Measurements from ENCODE around the gene THNSL1.
A peak's percentile ranks its signal among the peaks of the same experiment; 100 is the strongest.
"Not testable (repeated sequence)": the region's sequence is repeated elsewhere in the genome, so short reads cannot be mapped to it uniquely, and the experiment has no call there.

THNSL1 gene

DNA sequence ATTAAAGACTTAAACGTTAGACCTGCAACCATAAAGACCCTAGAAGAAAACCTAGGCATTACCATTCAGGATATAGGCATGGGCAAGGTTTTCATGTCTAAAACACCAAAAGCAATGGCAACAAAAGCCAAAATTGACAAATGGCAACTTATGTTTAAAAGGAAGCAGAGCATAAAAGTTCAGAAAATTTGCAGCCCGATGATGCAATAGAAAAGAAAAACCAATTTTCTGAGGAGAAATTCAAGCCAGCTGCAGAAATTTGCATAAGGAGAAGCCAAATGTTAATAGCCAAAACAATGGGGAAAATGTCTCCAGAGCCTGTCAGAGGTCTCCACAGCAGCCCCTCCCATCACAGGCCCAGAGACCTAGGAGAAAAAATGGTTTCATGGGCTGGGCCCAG lies 4.8 kb upstream of the THNSL1 start:
- DNase-seq: not testable (repeated sequence)

DNA sequence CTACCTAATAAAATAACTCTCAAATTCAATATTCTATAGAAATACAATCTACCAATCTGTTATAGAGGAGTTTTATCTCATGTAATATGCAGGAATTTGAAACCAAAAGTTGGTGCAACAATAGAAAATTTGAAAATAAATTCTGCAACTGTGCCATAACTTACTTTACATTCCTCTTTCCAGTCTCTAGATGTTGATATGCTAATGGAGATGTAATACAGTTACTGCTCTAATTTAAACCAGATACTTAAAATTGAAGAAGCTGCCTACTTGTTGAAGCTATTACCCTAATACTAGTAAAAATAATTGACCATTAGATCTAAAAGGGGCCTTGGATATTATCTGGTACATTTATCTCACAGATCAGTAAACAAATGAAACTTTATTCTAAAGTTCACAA lies 1.8 kb upstream of the THNSL1 start:
- DNase-seq: no peak

DNA sequence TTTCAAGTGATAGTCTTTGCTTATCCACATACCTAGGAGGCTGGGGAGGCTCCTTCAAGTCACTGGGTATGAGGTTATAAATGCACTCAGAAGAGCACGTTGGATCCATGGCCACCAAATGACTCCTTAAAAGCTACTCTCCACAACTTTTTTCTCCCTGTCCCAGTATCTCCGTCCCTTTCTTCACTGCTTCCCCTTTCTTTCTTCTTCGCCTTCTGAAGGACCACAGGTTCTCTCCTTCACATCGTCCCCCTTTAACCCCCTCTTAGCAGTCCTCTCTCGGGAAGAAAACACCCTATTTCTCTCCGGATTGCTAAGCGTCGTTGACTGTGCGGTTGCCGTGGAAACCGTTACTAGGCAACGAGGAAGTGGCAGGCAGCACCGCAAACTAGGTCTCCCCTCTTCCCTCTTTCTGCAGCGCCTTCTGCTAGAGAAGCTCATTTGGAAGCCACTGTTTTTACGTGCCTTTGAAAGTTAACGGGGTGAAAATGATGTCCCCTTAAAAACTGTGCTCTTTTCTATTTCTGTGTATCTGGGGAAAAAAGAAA lies 510 bp upstream of the THNSL1 start, which contains the start of gene ENKUR:
TSS of gene ENKUR (minus strand) at position 331 of the 548 bp plus-strand sequence. CDS start at position 109, 222 bp downstream.
- peak; percentile 85 to 93 (median 91) for DNase-seq

DNA sequence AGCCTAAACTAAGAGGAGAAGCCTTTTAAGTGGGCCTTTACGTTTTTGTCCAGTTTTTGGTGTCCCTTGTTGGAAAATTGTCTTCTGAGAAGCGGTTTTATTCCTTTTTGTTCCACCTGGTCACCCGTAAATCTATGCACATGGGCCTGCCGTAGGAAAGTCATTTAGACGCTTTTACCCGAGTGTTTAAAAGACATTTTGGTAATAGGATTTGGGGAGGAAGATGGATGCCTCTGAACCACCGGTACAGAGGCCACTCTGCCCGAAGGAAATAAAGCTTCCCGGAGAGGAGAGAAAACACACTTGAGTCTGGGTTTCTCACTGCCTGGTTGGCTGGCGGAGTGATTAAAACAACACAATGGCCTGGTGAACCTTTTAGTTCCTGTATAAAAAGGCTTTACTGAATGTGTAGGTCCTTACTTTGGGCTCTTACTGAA lies 760 bp downstream of the THNSL1 start:
- DNase-seq: no peak

DNA sequence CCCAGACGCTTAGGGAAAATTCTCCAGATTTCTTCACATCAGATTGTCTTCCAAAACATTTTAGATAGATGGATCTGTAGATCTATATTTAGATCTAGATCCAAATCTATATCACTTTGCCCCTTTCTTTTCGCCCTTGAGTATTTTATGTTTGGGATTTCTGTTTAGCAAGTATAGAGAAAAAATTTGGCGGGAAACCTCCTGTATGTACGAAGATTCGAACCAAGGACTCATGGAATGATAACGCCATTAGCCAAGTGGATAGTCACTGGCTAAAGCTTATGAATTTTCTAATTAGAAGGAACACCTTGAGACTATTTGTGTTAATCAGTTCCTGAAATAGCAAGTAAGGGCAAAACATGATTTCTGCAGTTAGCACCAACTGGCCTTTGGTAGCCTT lies 1.2 kb downstream of the THNSL1 start:
- DNase-seq: no peak

DNA sequence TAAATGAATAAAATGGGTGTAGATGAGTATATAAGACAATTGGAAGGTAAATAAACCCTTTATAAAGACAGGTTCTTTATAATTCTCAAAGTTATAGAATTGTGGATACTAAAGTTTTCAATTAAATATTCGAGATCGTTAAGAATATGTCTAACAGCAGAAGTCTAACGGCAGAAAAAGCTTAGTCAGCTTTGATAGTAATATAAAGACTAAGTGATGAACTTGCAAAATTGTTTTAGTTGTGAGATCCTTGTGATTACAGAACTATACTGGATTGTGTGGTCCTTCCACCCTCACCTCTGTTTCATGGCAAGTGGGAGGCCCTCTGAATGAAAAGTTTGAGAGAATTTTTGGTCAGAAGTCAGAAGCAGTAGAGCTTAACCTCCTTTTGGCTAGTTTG lies 2.3 kb downstream of the THNSL1 start:
- DNase-seq: no peak

DNA sequence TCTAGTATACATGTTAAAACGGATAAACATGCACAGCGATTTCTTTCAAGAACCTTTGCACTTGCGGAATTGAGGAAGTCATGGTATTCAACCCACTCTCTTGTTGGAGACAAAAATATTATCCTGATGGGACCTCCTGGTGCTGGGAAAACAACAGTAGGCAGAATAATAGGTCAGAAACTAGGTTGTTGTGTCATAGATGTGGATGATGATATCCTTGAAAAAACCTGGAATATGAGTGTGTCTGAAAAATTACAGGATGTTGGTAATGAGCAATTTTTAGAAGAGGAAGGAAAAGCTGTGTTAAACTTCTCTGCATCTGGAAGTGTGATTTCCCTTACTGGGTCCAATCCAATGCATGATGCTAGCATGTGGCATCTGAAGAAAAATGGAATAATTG lies 6.9 kb downstream of the THNSL1 start:
- no peak for DNase-seq

DNA sequence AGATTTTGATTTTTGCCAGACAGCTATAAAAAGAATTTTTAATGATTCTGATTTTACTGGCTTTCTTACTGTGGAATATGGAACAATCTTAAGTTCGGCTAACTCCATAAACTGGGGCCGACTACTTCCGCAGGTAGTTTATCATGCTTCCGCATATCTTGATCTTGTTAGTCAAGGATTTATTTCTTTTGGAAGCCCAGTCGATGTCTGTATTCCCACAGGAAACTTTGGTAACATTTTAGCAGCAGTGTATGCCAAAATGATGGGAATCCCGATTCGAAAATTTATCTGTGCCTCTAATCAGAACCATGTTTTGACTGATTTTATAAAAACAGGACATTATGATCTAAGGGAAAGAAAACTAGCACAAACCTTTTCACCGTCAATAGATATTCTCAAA lies 8.1 kb downstream of the THNSL1 start:
- DNase-seq: no peak

DNA sequence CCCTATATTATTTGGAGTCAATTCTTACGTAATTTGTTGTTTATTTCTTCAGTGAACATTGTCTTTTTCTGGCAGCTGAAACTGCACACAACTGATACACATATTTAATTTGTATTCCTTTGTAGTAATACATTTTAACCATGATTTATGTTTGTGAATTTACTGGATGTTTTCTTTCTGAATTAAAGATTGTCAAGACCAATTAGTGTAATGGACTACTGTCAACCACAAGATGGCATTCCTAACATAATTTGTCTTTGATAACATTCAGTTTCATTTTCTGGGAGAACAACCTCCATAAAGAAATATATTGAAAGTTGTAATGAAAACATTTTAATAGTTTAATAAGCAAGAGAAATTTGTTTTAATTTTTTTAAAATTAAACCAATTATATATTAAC lies 10.1 kb downstream of the THNSL1 start:
- DNase-seq: no peak

DNA sequence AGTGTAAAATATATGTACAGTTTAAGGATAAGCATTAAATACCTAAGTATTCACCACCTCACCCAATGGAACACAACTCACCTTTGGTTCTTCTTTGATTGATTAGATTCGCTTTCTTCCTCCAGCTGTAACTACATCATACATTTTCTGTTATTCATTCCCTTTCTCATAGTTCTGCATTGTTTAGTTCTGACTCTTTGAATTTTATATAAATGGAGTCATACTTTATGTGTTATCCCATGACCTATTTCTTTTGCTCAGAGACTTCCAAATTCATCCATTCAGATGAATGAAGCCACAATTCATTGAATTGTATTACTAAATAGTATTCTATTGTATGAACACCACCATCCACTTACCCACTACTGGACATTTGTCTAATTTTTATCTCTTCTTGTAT lies 12.3 kb downstream of the THNSL1 start:
- DNase-seq: no peak

DNA sequence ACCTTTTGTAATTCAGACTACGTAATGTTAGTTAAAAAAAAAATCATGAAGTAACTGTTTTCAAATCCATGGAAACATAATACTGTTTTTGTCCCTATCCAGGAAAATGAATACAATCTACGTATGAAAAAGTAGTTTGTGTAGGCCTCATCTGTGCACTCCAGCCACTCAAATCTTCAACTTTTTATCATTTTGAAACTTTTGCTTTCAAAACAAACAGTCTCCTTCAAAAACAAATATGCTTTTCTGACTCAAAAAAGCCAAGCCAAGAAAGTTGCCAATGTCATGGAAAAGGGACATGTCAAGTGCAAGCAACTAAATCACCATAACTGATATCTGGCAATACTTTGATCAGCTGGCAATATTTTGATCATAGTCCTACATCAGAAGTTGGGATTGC lies 13.1 kb downstream of the THNSL1 start:
- DNase-seq: no peak

DNA sequence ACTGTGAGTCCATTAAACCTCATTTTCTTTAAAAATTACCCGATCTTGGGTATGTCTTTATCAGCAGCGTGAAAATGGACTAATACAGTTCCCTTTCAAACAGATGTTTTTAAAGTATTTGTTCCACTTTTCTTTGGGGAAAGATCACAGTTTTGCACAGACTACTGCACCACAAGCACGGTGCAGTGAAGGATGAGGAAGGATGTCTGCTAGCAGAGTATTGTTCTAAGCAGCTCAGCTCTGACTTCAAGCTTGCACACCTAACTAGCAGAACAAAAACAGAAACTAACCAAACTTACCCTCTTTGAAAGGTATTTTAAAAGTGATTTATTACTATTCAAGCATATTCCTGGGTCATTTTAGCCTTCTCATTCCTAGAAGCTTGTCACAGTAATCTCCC lies 20.0 kb downstream of the THNSL1 start:
- no peak for DNase-seq

DNA sequence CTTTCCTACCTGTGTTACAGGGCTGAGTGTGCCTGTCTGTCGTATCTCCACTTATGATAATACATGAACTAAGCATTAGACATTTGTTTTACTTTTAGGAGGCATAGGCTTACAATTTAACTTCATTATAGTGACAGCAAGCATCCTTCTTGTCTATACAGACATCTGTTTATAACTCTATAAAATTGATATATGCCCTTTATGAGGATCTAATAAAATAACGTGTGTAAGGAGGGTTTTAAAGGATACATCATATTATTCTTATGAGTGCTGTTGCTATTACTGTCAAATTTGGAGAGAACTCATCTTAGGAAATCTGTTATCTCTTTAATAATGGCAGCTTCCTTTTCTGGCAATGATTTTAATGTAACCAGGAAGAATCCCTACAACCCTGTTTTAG lies 21.9 kb downstream of the THNSL1 start:
- DNase-seq: no peak

DNA sequence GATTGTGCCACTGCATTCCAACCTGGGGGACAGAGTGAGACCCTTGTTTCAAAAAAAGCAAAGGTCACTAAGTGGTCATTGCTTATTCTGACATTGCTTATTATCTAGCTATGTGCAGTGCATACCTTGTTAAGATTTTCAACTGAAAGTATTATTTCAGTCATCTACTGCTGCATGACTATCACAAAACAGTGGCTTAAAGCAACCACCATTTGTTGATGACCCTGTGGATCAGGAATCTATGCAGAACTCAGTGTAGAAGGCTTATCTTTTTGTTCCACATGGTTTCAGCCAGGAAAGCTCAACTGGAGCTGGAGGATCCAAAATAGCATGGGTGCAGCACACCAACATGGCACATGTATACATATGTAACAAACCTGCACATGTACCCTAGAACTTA lies 23.1 kb downstream of the THNSL1 start:
- no peak for DNase-seq

DNA sequence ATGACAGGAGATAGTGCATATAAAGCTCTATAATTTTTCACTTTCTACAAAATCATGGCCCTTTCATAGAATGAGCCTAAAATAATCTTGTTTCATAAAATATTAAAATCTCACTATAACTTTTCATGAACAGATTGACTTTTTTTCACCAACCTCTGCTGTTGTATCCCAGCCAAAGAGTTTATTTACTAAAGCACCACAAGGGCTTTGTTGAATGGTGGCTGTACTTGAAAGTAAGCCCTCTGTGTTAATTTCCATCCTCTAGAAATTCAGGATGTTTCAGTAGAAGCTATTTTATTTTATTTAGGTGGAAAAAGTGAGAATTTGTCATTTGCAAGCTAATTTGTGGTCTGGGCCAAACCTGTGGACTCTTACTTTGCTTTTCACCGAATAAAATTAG lies 30.2 kb downstream of the THNSL1 start:
- no peak for DNase-seq

DNA sequence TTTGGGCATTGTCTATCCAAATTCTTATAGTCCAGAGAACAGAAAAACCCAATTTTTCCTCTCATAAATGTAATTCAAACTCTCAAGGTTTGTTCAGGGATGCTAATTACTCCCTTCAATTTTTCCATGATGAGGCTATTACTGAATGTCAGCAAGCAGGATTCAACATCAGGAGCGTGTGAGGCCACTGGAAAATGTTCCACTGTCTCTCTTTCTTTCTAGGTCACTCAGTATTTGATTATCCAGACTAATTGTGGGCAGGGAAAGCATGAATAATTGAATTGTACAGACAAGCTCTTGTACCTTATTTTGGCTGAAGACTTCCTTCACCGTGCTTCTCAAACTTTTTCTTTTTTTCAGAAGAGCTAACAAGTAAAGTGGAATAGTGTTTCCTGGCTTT lies 30.7 kb downstream of the THNSL1 start:
- DNase-seq: no peak

DNA sequence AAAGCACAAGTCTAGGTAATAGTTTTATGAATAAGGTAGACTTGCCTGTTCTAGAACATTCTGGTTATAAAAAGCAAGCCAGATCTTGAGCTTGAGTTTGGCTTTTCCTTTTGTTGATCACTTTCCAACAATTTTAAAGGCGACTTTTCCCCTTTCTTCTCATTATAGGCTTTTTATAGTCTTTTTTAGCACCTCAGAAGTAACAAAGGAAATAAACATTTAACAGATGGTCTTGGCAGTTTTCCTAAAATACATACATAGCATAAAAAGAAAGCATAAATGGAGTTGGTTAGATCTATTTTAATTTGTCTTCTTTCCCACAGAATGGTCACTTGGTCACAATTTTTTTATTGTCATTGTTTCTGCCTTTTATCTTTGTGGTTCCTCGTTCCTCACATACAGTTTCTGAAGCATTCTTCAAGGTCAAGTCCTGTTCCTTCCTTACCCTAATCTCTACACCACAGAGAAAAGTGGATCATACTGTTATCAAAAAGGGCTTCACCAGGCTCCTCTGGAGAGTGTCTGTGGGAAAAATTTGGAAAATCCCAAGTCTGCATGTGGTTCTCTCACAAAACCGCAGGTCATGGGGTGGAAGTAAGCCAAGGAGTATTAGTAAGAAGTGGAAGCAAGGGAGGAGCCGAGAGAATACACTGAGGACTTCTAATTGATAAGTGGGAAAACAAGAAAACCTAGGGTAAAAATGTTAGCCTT lies 31.3 kb downstream of the THNSL1 start:
- no peak for DNase-seq

DNA sequence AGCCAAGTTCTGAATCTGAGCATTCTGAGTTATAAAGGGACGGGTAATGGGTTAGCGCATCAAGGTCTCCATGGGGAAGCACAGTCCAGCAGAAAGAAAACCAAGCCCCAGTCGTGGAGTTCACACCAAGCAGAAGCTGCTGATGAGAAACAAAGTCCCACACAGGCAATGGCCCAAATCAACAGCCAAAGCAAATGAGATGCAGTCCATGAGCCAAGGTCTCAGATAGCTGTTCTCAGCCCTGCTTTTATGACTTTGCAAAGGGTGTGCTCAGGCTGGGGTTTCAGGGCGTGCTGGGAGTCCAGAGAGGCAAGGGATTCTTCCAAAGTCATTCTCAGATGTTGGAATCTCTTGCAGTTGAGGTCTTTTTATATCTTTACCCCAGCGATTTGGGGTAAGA lies 32.0 kb downstream of the THNSL1 start:
- no peak for DNase-seq

DNA sequence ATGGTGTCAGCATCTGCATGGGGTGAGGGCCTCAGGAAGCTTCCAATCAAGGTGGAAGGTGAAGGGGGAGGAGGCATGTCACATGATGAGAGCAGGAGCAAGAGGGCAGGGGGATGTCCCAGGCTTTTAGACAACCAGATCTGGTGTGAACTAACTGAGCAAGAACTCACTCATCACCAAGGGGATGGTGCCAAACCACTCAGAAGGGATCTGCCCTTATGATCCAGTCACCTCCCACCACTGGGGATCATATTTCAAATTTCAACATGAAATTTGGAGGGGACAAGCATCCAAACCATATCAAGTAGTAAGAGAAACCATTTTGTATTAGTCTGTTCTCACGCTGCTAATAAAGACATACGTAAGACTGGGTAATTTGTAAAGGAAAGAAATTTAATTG lies 33.6 kb downstream of the THNSL1 start:
- DNase-seq: no peak

DNA sequence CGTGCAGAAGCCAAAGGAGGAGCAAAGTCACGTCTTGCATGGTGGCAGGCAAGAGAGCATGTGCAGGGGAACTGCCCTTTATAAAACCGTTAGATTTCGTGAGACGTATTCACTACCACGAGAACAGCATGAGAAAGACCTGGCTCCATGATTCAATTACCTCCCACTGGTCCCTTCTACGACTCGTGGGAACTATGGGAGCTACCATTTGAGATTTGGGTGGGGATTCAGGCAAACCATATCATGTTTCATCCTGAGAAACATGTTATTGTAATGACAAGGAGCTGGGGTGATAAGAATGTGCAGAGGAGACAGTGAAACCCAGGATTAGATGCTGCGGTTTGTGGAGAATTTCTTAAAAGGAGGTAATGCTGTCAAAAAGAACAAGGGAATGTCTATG lies 34.0 kb downstream of the THNSL1 start:
- no peak for DNase-seq

DNA sequence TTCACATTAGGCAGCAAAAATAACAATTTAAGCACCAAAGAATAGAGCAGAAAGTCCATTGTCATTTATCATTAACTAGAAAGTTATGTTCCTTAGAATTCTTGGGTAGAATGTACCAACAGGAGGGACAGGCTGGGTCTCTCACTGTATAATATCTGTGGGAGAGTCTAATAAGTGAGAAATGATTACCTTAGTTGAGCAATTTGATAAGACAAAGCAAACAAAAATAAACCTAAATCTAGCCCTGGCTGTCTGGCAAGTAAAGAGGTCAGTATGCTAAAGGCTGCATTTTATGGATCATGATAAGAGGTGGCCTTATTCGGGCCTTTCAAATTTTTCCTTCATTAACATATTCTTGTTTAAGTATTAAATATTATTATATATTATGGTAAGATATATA lies 35.6 kb downstream of the THNSL1 start:
- DNase-seq: no peak

DNA sequence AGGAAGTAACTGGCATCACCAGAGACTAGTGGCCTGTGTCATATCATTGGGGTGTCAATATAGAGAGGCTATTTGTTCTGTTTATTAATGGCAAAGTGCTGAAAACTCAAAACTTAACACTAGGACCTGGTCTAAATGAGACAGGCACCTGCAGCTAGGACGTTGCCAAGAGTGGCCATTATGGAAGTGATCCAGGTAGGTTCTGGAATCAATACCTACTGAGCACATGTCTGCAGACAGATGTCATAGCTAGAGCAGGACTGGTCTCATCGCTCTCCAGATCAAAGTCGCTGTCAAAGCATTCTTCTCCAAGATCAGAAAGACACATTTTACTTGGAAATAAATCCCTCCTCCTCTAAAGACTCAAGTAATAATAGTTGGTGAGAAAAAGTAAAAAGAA lies 40.3 kb downstream of the THNSL1 start:
- no peak for DNase-seq

DNA sequence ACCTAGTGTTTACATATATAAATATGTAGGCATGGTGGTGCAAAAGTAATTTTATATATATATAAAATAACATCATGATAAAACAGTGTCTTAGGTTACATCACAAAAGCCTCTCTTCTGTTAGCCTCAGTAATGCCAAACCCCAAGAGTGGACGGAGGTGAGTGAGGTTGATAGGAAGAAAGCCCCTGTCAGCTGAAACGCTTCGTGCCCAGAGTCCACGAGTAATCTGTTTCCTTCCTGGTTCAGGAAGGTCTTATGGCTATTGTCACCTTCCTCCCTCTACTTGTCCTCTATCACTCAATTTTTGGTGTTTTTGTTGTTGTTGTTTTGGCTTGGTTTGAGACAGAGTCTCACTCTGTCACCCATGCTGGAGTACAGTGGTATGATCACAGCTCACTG lies 41.5 kb downstream of the THNSL1 start:
- DNase-seq: no peak

DNA sequence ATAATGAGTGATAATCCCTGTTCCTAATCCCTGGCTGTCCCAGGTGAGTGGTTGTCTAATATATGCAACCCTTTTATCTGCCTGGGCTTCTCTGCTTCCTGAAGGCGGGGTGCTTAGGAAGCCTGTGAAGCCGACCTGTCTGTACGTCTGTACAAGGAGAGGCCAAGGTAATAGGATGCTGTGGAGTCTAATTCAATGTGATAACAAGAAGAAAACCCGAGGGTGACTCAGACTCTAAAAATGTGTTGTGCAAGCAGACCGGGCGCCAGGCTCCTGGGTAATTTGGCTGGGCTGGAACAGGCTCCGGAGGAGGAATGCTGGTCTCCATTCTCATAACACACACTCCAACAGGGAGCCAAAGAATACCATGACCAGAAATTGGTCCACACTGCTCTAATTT lies 43.6 kb downstream of the THNSL1 start:
- no peak for DNase-seq

DNA sequence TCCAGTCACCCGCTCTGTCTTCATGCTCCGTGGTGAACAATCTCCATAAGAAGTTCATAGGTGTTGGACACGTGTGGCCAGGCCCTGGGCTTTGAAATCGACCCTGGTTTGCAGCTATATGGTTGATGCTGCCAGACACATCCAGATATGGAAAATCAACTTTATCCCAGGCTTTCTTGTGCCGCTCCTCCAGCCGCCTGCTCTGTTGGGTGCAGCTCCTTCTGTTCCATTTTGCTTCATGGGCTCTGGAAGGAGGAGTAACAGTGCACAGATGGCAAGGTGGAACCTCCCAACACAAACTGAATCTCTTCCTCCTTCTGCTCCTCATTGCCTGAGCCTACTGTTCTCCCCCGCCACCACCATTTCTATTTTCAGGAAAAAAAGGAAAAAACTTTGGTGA lies 44.7 kb downstream of the THNSL1 start:
- DNase-seq: no peak

All from T-helper 1 cell (primary cell).